Measurements from ENCODE around the gene SLCO2B1.

SLCO2B1 gene

DNA sequence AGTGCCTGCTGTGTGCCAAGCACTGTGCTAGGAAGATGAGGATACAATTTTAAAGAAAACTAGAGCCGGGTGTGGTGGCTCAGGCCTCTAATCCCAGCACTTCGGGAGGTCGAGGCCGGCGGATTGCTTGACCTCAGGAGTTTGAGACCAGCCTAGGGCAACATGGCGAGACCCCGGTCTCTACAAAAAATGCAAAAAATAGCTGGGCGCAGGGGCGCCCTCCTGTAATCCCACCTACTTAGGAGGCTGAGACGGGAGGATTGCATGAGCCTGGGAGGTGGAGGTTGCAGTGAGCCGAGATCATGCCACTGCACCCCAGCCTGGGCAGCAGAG lies 98.0 kb downstream of the SLCO2B1 start:
- no peak for DNase-seq (ENCODE audit: low read depth)

GRCh38 chr11:75249704-75250103 lies 98.8 kb downstream of the SLCO2B1 start:
- no peak for DNase-seq (ENCODE audit: low read depth)

DNA sequence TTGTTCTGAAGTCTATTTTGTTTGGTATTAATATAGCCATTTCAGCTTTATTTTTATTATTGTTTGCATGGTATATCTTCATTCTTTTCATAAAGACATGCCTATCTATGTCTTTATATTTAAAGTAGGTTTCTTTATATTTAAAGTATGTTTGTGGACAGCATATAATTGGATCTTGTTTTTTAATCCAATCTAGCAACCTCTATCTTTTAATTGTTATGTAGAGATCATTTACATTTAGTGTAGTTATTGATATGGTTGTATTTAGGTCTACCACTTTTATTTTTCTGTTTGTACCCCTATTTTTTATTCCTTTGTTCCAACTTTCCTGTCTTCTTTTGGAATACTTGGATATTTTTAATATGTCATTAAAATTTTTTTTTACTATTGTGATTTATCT lies 103.4 kb downstream of the SLCO2B1 start:
- DNase-seq (ENCODE audit: low read depth), result no peak
